ENCODE data around the gene OLFM3. TPM values are rescaled to one million over a fixed set of nuclear protein-coding genes. Genes with fewer than 3 reads are reported as not detected.

Gene OLFM3
- total and polyA plus RNA-seq, 9 donors = 0.33 TPM; not detected in 8

DNA sequence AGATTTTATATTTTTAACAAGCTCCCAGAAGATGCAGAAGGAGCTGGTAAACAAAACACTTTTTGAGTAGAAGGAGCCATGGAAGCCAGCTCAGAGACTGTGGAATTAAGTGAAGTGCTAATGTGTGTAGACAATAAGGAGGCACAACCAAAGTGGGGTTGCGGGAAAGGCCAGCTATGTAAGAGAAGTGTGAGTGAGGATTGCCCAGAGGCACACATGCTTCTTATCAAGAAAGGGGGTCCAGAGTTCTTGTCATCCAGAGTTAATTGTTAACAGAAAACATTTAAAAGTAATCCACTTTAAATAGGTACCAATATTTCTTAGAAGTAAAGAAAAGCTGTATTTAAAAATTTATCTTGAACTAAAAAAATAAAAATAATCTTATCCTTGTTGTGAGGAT, 136.8 kb downstream of the OLFM3 start:
- intact Hi-C loops (cut with DNase I) = no loop called here
- no peaks in the 10 kb centered on the region for H3K27me3 ChIP-seq
- no peaks in the 10 kb centered on the region for H3K36me3 ChIP-seq
- 93 to 98% (median 97%) methylated on average over 1 of the region's 1 CpG for WGBS, 3 donors
- no peak overlapping the region for H3K4me3 ChIP-seq
- H3K27ac ChIP-seq = no peak overlapping the region
- no peak for TF ChIP-seq EP300 (IDR thresholded peaks at IDR 0.05)
- no peak for TF ChIP-seq POLR2A (IDR thresholded peaks at IDR 0.05)
- TF ChIP-seq, protein P1, sequence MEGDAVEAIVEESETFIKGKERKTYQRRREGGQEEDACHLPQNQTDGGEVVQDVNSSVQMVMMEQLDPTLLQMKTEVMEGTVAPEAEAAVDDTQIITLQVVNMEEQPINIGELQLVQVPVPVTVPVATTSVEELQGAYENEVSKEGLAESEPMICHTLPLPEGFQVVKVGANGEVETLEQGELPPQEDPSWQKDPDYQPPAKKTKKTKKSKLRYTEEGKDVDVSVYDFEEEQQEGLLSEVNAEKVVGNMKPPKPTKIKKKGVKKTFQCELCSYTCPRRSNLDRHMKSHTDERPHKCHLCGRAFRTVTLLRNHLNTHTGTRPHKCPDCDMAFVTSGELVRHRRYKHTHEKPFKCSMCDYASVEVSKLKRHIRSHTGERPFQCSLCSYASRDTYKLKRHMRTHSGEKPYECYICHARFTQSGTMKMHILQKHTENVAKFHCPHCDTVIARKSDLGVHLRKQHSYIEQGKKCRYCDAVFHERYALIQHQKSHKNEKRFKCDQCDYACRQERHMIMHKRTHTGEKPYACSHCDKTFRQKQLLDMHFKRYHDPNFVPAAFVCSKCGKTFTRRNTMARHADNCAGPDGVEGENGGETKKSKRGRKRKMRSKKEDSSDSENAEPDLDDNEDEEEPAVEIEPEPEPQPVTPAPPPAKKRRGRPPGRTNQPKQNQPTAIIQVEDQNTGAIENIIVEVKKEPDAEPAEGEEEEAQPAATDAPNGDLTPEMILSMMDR (IDR thresholded peaks at IDR 0.05) = no peak
- no peaks in the 10 kb centered on the region for H3K4me1 ChIP-seq (ENCODE audit: insufficient read depth)
- DNase-seq = no peak
- H3K9me3 ChIP-seq = no peaks in the 10 kb centered on the region

DNA sequence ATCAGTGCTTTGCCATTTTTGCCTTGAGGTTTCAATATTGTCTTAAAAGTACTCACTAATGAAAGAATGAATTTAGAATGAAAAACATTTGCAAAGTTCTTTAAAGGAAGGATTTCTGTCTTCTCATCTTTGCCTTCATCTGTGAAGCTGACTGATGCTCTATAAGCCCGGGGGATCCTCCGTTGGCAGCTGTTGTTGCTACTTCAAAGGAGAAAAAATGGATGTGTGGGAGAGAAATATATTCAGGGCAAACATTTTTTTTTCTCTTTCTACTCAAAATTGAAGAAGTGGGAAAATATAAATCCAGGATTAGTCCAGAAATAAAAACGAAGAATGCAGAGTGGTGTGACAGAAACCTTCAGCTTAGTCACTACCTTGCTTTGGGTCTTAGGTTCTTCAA, 142.5 kb downstream of the OLFM3 start:
- H3K27ac ChIP-seq = no peak overlapping the region
- H3K4me3 ChIP-seq = no peak overlapping the region
- no peak for DNase-seq
- intact Hi-C loops (cut with DNase I) = no loop called here
- 25 to 30% (median 29%) methylated on average over 3 of the region's 3 CpGs for WGBS, 3 donors
- H3K4me1 ChIP-seq (ENCODE audit: insufficient read depth) = no peaks in the 10 kb centered on the region
- no peaks in the 10 kb centered on the region for H3K36me3 ChIP-seq
- no peaks in the 10 kb centered on the region for H3K27me3 ChIP-seq
- no peaks in the 10 kb centered on the region for H3K9me3 ChIP-seq
- TF ChIP-seq POLR2A (IDR thresholded peaks at IDR 0.05) (no peak), EP300 (IDR thresholded peaks at IDR 0.05) (no peak)
- TF ChIP-seq, protein P1 (IDR thresholded peaks at IDR 0.05) = no peak

DNA sequence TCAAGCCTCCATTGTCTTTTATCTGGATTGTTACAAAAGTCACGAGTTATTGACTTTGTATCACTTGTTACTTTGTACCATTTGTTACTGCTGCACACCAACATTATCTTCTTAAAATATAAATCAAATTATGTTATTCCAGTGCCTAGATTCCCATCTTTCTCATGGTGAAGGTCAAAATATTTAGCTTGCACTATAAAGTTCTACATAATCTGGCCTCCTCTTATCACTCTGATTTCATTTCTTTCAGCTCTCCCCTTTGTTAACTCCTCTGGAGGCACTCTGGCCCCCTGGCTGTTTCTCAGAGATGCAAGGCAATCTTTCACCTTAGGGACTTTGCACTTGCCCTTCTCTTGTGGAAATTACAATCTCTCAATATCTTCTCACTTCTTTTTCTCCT, 143.8 kb downstream of the OLFM3 start:
- 79 to 92% (median 85%) methylated on average over 1 of the region's 1 CpG for WGBS, 3 donors

DNA sequence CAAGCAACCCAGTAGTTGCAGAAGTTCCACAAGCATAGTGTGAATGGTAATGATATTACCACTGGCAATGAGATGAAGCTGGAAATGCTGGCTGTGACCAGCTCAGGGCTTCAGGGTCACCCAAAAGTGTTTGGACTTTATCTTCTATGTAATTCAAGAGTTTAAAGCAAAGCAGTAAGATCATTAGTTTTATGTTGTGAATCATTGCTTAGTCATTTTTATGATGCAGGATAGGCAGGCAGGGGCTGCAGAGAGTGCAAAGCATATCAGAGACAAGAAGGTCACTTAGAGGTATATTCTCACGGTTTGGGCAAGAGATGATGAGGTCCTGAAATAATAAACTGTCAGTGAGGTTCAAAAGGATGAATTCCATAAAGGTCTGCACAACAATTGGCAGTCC, 147.4 kb downstream of the OLFM3 start:
- Histone ChIP-seq H3K27me3 (no peaks in the 10 kb centered on the region), H3K36me3 (no peaks in the 10 kb centered on the region), H3K4me1 (ENCODE audit: insufficient read depth) (no peaks in the 10 kb centered on the region), H3K27ac (no peak overlapping the region), H3K4me3 (no peak overlapping the region), H3K9me3 (no peaks in the 10 kb centered on the region)
- 37 to 46% (median 39%) methylated on average over 1 of the region's 1 CpG for WGBS, 3 donors
- DNase-seq = no peak
- intact Hi-C loops (cut with DNase I) = no loop called here
- TF ChIP-seq EP300 (IDR thresholded peaks at IDR 0.05) (no peak), POLR2A (IDR thresholded peaks at IDR 0.05) (no peak)
- TF ChIP-seq, protein P1 (IDR thresholded peaks at IDR 0.05) = no peak

More for the DNA sequence above, 143.8 kb downstream of the OLFM3 start:
- Histone ChIP-seq H3K9me3 (no peaks in the 10 kb centered on the region), H3K4me3 (no peak overlapping the region), H3K4me1 (ENCODE audit: insufficient read depth) (no peaks in the 10 kb centered on the region), H3K27ac (no peak overlapping the region), H3K36me3 (no peaks in the 10 kb centered on the region), H3K27me3 (no peaks in the 10 kb centered on the region)
- intact Hi-C loops (cut with DNase I) = no loop called here
- DNase-seq = no peak
- TF ChIP-seq, protein P1 (IDR thresholded peaks at IDR 0.05) = no peak
- TF ChIP-seq EP300 (IDR thresholded peaks at IDR 0.05) (no peak), POLR2A (IDR thresholded peaks at IDR 0.05) (no peak)
